Heart right ventricle (tissue), 16 donors: ENCODE data around the gene EHMT1. TPM values are rescaled to one million over a fixed set of nuclear protein-coding genes. Genes with fewer than 3 reads are reported as not detected.

Source experiments
- ATAC-seq, 8 donors: fragments of 200-7000 bp; cut with Tn5 transposase; one replicate each; pipeline ENCODE4 v1.9.1; 2020; ENCODE audit warnings: mild to moderate bottlenecking in 8 of 8, moderate library complexity in 8 of 8, moderate number of reproducible peaks in 1 of 8
- DNase-seq, 2 donors: peaks; one replicate each; pipeline ENCODE4 v3.0.0-alpha.2; 2020
- H3K27ac ChIP-seq, 10 donors: fragments of 200-600 bp; sonication (generic) in 2 of 10; one replicate each; pipeline versions ENCODE4 v1.5.0 to v1.8.0; 2020 to 2022; ENCODE audit warnings: mild to moderate bottlenecking in 3 of 10
- H3K27me3 ChIP-seq, 7 donors: fragments of 200-600 bp; one replicate each; pipeline ENCODE4 v1.8.0; 2021 to 2022; ENCODE audit warnings: mild to moderate bottlenecking in 2 of 7
- H3K36me3 ChIP-seq, 9 donors: fragments of 200-600 bp; sonication (generic) in 1 of 9; one replicate each; pipeline versions ENCODE4 v1.5.0 to v1.8.0; 2020 to 2022; ENCODE audit warnings: mild to moderate bottlenecking in 2 of 9
- H3K4me1 ChIP-seq, 9 donors: fragments of 200-600 bp; sonication (generic) in 1 of 9; one replicate each; pipeline versions ENCODE4 v1.5.0 to v1.8.0; 2020 to 2022; ENCODE audit warnings: mild to moderate bottlenecking in 4 of 9
- H3K4me3 ChIP-seq, 10 donors: fragments of 200-600 bp; sonication (generic) in 2 of 10; one replicate each; pipeline versions ENCODE4 v1.5.0 to v1.8.0; 2020 to 2022; ENCODE audit warnings: mild to moderate bottlenecking in 7 of 10, moderate library complexity in 2 of 10
- H3K9me3 ChIP-seq, 11 donors: fragments of 200-600 bp in 10 of 11; sonication (generic) in 2 of 11; one replicate each; pipeline versions ENCODE4 v1.5.0 to v1.8.0; 2013 to 2022; ENCODE audit warnings: mild to moderate bottlenecking in 2 of 11, control low read depth in 1 of 11, moderate library complexity in 1 of 11
- WGBS, 2 donors: extraction: QIAGEN DNeasy Blood & Tissue Kit; methylation state at CpG; one replicate each; pipeline ENCODE4 v1.1.7; 2013; ENCODE audit warnings: inconsistent platforms in 1 of 2; 5-methylcytosine and 5-hydroxymethylcytosine counted together
- intact Hi-C, 10 donors: fragments of 100-400 bp; cut with DNase I; formaldehyde crosslinking; loops; one replicate each; pipeline versions ENCODE4 v1.11.1 to v1.14.2; 2022
- polyA plus RNA-seq, 2 donors: library from polyadenylated mRNA; stranded (reverse); fragments of 200-250 nt; gene quantifications; one replicate each; pipeline ENCODE4 v1.2.3, GENCODE V29; 2013
- total RNA-seq, 10 donors: library from RNA; stranded (reverse); fragmentation: NEBNext Ultra II Directional in 3 of 10; extraction: Animal tissue kit (Norgen Biotek cat#: 25700) in 3 of 10; gene quantifications; one replicate each; pipeline versions ENCODE4 v1.2.1 to v1.2.4, GENCODE V29; 2021 to 2023
- TF ChIP-seq, protein P1 (sequence below), 9 donors: fragments of 200-600 bp; sonication (generic) in 2 of 9; IDR thresholded peaks; one replicate each; pipeline versions ENCODE4 v1.5.0 to v1.8.0; 2021 to 2022; ENCODE audit warnings: antibody characterized with exemption in 9 of 9, mild to moderate bottlenecking in 5 of 9, moderate library complexity in 1 of 9
- donor health status: Arrhythmogenic right ventricular cardiomyopathy.
- donor health status: ischemic (EF 13 %, LVEDD 7.1; RV severe dilation, severe dysfunction).
- donor health status: healthy with polysubstance abuse.
- donor health status: DM: no; HTN: yes; CAD: no.
- donor health status: DM: no; HTN: no; CAD: no.
- donor health status: ischemic (EF 25% LVEDD 6.9; RV normal size, moderate dysfunction).
- donor health status: ischemic (EF 25% LVEDD 5.7; RV mildly dilated, moderate dysfunction).
- donor health status: healthy.
- donor health status: DM: yes; HTN: yes; CAD: no.
- donor health status: Ischemic cardiomyopathy.
- donor health status: ischemic (EF 35%, LVEDD 5.7; RV mildly dilated, moderate dysfunction).
- donor health status: nonischemic (EF 11% LVEDD 7.7; RV severe dilation, severe dysfunction).
- donor health status: DM: yes; HTN: yes; CAD: no.
- donor health status: PGD.
- donor health status: ischemic (EF 29% LVEDD 5.4; RV normal size, mild dysfunction).
- donor health status: nonischemic (EF 23%, LVEDD 6.1; RV moderate dilation, normal function).

EHMT1 gene
- total and polyA plus RNA-seq, 12 donors: 19.6 to 45.1 (median 31.1) TPM

DNA sequence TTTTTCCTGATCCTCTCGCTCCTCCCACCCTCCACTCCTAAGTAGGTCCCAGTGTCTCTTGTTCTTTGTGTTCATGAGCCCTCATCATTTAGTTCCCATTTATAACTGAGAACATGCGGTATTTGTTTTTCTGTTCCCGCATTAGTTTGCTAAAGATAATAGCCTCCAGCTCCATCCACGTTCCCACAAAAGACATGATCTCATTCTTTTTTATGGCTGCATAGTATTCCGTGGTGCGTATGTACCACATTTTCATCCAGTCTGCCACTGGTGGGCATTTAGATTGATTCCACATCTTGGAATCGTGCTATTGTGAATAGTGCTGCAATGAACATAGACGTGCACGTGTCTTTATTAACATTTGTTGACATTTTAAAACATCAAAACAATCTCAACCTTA, 224.6 kb downstream of the EHMT1 start:
- Histone ChIP-seq H3K27ac (no peak overlapping the region), H3K4me3 (no peak overlapping the region), H3K9me3 (peaks cover 0 to 28% (median 0%) of the 10 kb centered on the region in 11 donors), H3K27me3 (no peaks in the 10 kb centered on the region), H3K4me1 (no peaks in the 10 kb centered on the region), H3K36me3 (no peaks in the 10 kb centered on the region)
- ATAC-seq (no peak), DNase-seq (no peak)
- TF ChIP-seq, protein P1, sequence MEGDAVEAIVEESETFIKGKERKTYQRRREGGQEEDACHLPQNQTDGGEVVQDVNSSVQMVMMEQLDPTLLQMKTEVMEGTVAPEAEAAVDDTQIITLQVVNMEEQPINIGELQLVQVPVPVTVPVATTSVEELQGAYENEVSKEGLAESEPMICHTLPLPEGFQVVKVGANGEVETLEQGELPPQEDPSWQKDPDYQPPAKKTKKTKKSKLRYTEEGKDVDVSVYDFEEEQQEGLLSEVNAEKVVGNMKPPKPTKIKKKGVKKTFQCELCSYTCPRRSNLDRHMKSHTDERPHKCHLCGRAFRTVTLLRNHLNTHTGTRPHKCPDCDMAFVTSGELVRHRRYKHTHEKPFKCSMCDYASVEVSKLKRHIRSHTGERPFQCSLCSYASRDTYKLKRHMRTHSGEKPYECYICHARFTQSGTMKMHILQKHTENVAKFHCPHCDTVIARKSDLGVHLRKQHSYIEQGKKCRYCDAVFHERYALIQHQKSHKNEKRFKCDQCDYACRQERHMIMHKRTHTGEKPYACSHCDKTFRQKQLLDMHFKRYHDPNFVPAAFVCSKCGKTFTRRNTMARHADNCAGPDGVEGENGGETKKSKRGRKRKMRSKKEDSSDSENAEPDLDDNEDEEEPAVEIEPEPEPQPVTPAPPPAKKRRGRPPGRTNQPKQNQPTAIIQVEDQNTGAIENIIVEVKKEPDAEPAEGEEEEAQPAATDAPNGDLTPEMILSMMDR (IDR thresholded peaks at IDR 0.05): no peak
- intact Hi-C loops: loop anchor here in 1 of 10 donors (10.0 kb wide), 1 partner anchor 141 kb away; no protein-coding TSS in a partner anchor
- 90 to 93% methylated on average over 9 of the region's 9 CpGs for WGBS, 2 donors

DNA sequence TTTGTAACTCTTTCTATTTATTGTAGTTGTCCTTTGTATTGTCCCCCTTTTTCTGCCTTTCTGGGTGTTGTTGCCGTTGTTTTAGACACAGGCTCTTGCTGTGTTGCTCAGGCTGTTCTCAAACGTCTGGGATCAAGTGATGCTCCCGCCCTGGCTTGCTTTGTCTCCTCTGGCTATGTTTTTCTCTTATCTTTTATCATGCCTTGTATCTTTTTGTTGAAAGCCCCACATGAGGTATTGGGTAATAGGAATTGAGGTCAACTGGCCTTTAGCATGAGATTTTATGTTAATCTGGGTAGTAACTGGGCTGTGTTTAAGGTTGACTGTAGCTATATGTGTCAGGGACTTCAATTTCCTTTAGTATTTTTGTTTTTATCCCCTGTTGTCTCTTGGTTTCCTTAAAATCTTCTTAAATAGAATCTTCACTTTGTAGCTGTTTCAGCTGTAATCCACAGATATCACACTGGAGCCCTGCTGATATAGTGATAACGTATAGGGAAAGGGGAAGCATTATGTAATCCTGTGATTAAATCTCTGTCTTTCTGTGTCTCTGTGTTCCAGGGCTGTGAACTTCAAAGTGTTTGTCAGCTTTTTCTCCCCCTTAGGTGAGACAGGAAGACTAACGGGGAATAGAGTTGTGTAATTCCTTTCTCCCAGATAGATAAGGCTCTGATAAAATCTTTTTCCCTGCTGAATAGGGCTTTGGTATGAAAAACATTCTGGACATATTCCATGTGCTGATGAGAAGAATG, 232.9 kb downstream of the EHMT1 start:
- Histone ChIP-seq H3K27me3 (no peaks in the 10 kb centered on the region), H3K9me3 (peaks cover 0 to 48% (median 35%) of the 10 kb centered on the region in 11 donors), H3K4me3 (no peak overlapping the region), H3K4me1 (no peaks in the 10 kb centered on the region), H3K27ac (no peak overlapping the region), H3K36me3 (no peaks in the 10 kb centered on the region)
- TF ChIP-seq, protein P1 (IDR thresholded peaks at IDR 0.05): no peak
- ATAC-seq (no peak), DNase-seq (no peak)
- 31 to 50% methylated on average over 5 of the region's 5 CpGs for WGBS, 2 donors
- intact Hi-C loops: no loop called here

DNA sequence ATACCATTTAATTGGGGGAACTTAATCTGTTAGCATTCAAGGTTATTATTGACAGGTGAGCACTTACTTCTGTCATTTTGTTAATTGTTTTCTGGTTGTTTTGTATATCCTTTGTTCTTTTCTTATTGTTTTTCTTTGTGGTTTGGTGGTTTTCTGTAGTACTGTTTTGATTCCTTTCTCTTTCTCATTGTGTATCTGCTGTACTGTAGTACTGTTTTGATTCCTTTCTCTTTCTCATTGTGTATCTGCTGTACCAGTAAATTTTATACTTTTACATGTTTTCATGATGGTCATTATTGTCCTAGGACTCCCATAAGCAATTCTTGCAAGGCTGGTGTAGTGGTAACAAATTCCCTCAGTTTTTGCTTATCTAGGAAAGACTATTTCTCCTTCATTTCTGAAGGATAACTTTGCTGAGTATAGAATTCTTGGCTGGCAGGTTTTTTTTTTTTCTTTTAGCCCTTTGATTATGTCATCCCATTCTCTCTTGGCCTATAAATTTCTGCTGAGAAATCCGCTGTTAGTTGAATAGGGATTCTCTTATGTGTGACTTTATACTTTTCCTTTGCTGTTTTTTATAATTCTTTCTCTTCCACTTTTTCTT, 234.7 kb downstream of the EHMT1 start:
- WGBS, 2 donors: 89 to 91% methylated on average over 1 of the region's 1 CpG
- H3K27me3 ChIP-seq: no peaks in the 10 kb centered on the region
- DNase-seq (no peak), ATAC-seq (no peak)
- TF ChIP-seq, protein P1 (IDR thresholded peaks at IDR 0.05): no peak
- H3K36me3 ChIP-seq: no peaks in the 10 kb centered on the region
- no peak overlapping the region for H3K4me3 ChIP-seq
- no peaks in the 10 kb centered on the region for H3K4me1 ChIP-seq
- peaks cover 0 to 60% (median 39%) of the 10 kb centered on the region in 11 donors for H3K9me3 ChIP-seq
- intact Hi-C loops: no loop called here
- no peak overlapping the region for H3K27ac ChIP-seq

DNA sequence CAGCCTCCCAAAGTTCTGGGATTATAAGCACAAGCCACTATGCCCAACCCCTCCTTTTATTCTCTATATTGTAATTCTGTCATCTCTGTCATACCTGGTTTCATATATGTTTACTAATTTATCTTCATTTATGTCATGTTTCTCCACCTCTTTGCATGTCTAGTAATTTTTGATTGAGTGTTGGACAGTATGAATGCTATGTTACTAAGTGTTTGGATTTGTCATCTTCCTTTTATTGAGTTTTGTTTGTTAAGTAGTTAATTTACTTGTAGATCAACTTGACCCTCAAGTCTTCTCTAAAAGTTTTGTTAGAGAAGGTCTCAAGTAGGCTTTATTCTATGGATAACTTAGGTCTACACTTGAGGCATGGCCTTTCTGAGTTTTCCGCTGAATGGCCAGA, 241.6 kb downstream of the EHMT1 start:
- Histone ChIP-seq H3K4me3 (no peak overlapping the region), H3K9me3 (peaks cover 0 to 59% (median 28%) of the 10 kb centered on the region in 11 donors), H3K27ac (no peak overlapping the region), H3K36me3 (no peaks in the 10 kb centered on the region), H3K27me3 (peaks cover 0 to 9% (median 6%) of the 10 kb centered on the region in 7 donors), H3K4me1 (no peaks in the 10 kb centered on the region)
- TF ChIP-seq, protein P1 (IDR thresholded peaks at IDR 0.05): no peak
- ATAC-seq (no peak), DNase-seq (no peak)
- WGBS, 2 donors: 41 to 96% methylated on average over 1 of the region's 1 CpG
- intact Hi-C loops: no loop called here
